ENCODE measurements around the gene COBL.

- TF ChIP-seq TAF1 (IDR thresholded peaks at IDR 0.05; ENCODE audit: low read depth, low read length) (no peak), POLR2A (IDR thresholded peaks at IDR 0.05; ENCODE audit: low read depth, low read length) (no peak), POLR2AphosphoS5 (IDR thresholded peaks at IDR 0.05; ENCODE audit: low read depth, low read length) (no peak), SPI1 (IDR thresholded peaks at IDR 0.05; ENCODE audit: low read depth, low read length) (no peak)
Measured at GRCh38 chr7:51146816-51147586, 169.6 kb downstream of the COBL start.
